HAP-1 (cell line): ENCODE data around the gene LETM1.

Source experiments
- DNase-seq, 2 experiments: peaks; one replicate each; pipeline ENCODE4 v3.0.0-alpha.2; 2016 to 2020; ENCODE audit warnings: low spot score in 2 of 2
- H3K27me3 ChIP-seq: fragments of 250-450 bp; sonication (Bioruptor Pico); 2 replicates; pipeline ENCODE4 v1.5.1; 2020; ENCODE audit warnings: low read depth, mild to moderate bottlenecking, moderate library complexity
- H3K36me3 ChIP-seq: fragments of 250-450 bp; sonication (Bioruptor Pico); replicated peaks from 2 replicates; pipeline ENCODE4 v1.5.1; 2020; ENCODE audit warnings: mild to moderate bottlenecking
- H3K4me1 ChIP-seq: fragments of 250-450 bp; sonication (Bioruptor Pico); 2 replicates; pipeline ENCODE4 v1.5.1; 2020; ENCODE audit warnings: mild to moderate bottlenecking
- H3K4me3 ChIP-seq: fragments of 250-450 bp; sonication (Bioruptor Pico); 2 replicates; pipeline ENCODE4 v1.5.1; 2020; ENCODE audit warnings: mild to moderate bottlenecking, moderate library complexity
- H3K9me3 ChIP-seq: fragments of 250-450 bp; sonication (Bioruptor Pico); 2 replicates; pipeline ENCODE4 v1.5.1; 2020; ENCODE audit warnings: mild to moderate bottlenecking, moderate library complexity
- in situ Hi-C: fragments of 300-500 bp; cut with MboI; formaldehyde crosslinking; loops from 3 replicates; pipeline ENCODE4 v1.14.3; 2020; ENCODE audit warnings: low sequenced_read_pairs, inconsistent platforms, mixed read lengths

The LETM1 gene

DNA sequence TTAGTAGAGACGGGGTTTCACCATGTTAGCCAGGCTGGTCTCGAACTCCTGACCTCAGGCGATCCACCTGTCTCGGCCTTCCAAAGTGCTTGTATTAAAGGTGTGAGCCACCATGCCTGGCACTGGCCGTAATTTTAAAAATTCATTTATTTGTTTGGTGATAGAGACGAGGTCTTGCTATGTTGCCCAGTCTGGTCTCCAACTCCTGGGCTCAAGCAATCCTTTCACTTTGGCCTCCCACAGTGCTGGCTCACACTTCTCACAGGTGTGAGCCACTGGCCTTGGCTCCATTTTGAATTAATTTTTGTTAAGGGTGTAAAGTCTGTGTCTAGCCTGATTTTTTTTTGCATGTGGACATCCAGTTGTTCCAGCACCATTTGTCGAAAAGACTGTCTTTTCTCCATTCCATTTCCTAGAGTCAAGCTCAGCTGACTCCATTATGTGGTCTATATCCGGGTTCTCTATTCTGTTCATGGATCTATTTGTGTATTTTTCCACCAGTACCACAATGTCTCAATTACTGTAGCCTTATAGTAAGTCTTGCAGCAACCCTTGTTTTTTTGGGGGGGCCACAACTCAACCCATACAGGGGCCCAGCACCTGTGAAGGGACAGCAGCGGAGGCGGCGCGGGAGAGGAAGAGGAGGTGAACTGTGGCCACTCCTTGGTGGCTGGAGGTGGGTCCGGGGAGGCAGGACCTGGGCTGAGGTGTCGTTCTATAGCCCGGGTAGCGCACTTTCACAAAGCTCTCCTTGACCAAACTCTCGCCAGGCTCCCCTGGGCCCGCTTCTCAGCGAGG lies 13.8 kb upstream of the LETM1 start:
- in situ Hi-C loops, result no loop called here
- Histone ChIP-seq H3K9me3 (no peaks in the 10 kb centered on the region), H3K36me3 (no peaks in the 10 kb centered on the region; the same call in none of the 2 replicates), H3K4me3 (peak overlapping the region; percentile 40), H3K27me3 (no peaks in the 10 kb centered on the region), H3K4me1 (peaks cover 26% of the 10 kb centered on the region)
- DNase-seq, result no peak

DNA sequence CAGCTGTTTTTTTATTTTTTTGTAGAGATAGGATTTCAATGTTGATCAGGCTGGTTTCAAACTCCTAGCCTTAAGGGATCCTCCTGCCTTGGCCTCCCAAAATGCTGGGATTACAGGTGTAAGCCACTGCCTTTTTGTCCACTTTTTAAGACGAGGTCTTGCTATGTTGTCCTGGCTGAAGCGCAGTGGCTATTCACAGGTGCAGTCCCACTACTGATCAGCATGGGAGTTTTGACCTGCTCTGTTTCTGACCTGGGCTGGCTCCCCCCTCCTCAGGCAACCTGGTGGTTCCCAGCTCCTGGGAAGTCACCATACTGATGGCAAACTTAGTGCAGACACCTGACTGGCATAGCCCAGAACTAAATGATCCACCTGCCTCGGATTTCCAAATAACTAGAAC lies 13.0 kb upstream of the LETM1 start:
- no peak overlapping the region for H3K4me3 ChIP-seq
- no peaks in the 10 kb centered on the region for H3K27me3 ChIP-seq
- in situ Hi-C loops, result no loop called here
- no peaks in the 10 kb centered on the region for H3K9me3 ChIP-seq
- no peak for DNase-seq
- H3K4me1 ChIP-seq, result peaks cover 18% of the 10 kb centered on the region
- no peaks in the 10 kb centered on the region; the same call in none of the 2 replicates for H3K36me3 ChIP-seq

DNA sequence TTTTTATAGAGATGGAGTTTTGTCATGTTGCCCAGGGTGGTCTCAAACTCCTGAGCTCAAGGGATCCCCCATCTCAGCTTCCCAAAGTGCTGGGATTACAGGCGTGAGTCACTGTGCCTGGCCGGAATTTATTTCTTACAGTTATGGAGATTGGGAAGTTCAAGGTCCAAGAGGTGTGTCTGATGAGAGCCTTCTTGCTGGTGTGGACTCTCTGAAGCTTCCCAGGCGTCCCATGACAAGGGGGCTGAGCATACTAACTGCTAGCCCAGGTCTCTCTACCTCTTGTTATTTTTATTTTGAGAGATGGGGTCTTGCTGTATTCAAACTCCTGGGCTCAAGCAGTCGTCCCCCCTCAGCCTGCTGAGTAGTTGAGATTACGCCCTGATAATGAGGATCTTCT lies 12.3 kb upstream of the LETM1 start:
- no peaks in the 10 kb centered on the region for H3K9me3 ChIP-seq
- DNase-seq, result no peak
- in situ Hi-C loops, result no loop called here
- H3K4me1 ChIP-seq, result peaks cover 12% of the 10 kb centered on the region
- no peaks in the 10 kb centered on the region for H3K27me3 ChIP-seq
- no peaks in the 10 kb centered on the region; the same call in 1 of the 2 replicates for H3K36me3 ChIP-seq
- no peak overlapping the region for H3K4me3 ChIP-seq

DNA sequence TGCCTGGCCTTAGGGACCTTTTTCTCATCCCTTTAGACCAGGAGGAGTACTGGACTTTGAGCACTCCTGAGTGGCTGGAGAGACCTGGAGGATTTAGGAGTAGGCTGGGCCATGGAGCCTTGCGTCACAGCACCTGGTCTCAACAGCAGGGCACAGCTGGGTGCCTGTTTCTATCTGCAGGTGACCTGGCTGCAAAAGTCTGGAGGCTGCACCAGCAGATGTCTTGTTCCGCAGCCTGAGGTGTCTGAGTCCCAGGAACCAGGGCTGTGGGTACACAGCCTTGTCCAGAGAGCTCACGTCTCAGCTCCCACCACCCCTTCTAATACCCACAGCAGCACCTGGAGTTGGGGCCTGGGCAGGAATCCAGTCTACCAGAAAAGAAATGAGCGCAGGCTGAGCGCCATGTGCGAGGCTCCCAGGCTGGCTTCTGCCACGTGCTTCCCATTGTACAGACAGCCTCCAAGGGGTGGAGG lies 10.3 kb upstream of the LETM1 start:
- DNase-seq, result no peak
- H3K27me3 ChIP-seq, result no peaks in the 10 kb centered on the region

DNA sequence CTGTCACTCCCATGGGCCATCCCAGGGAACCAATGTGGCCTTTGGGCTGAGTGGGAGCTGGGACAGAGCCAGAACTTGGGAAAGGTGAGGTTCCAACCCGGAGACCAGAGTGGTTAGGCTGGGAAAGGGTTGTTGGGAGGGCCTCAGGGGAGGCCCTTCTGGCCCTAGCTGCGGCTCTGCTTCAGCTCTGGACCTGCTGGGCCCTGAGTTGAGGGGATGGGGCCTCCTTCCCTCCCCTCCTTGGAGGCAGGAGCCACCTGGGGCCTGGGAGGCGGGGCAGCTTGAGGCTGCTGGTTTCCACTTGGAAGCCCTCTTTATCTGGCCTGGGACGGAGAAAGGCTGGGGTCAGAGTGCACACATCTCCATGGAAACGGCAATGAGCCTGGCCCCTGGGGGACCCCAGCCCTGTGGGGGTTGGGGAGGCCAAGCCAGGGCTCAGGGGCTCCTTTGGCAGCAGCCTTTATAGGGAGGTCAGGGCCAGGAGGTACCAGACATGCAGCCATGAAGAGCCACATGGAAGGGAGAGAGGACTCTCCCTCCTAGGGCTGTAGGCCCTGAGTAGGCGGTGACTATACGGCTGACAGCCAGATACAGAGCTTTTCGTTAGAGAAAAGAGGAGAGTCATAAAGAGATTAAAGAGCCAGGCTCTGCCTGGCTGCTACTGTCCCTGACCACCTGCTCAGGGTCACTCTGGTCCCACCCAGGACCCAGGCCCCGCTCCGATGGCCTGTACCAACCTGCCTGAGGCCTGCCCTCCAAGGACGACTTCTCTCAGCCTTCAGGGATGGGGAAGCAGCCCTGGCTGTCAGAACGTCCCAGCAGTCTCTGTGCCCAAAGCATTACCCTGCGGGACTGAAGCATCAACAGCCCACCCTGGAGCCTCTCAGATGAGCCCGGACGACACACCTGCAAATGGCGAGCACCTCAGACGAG lies 8.4 kb upstream of the LETM1 start:
- no peaks in the 10 kb centered on the region for H3K36me3 ChIP-seq
- H3K4me1 ChIP-seq, result no peaks in the 10 kb centered on the region
- H3K27me3 ChIP-seq, result no peaks in the 10 kb centered on the region
- no peaks in the 10 kb centered on the region for H3K9me3 ChIP-seq
- DNase-seq, result no peak
- in situ Hi-C loops, result no loop called here
- H3K4me3 ChIP-seq, result no peak overlapping the region

More for the DNA sequence above, 10.3 kb upstream of the LETM1 start:
- in situ Hi-C loops, result no loop called here
- Histone ChIP-seq H3K9me3 (no peaks in the 10 kb centered on the region), H3K4me1 (peaks cover 4% of the 10 kb centered on the region; the same call in 1 of the 2 replicates), H3K4me3 (no peak overlapping the region), H3K36me3 (no peaks in the 10 kb centered on the region)

DNA sequence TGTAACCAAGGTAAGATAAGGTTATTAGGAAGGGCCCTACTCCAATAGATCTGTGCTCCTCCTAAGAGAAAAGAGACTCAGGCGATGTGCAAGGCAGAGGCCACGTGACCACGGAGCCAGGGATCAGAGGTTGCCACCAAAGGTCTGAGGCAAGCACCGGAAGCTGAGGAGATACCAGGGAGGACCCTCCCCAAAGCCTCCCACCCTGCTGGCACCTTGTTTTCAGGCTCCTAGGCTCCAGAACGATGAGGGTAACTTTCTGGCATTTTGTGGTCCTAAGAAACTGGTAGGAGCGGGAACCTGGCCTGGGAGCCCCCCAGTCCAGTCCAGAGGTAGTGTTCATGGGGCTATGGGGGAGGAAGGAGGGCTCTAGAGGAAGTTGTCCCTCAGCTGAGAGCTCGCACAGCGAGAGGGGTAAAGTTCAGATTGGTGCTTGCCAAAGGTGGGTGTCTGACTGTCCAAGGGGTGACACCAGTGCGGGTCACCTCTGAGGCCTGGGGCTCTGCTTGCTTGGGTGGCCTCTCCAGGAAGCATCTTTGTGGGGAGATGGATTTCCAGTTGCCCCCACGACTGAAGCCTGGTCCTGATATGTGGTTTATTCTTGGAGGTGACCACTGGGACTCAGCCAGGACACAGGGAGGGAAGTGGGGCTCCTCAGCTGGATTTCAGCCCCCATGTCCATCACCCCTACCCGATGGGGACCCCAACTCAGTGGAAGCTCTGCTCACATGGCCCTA lies 7.5 kb upstream of the LETM1 start:
- no peaks in the 10 kb centered on the region for H3K4me1 ChIP-seq
- no peak overlapping the region for H3K4me3 ChIP-seq
- no peak for DNase-seq
- no peaks in the 10 kb centered on the region for H3K36me3 ChIP-seq
- in situ Hi-C loops, result no loop called here
- H3K9me3 ChIP-seq, result no peaks in the 10 kb centered on the region
- no peaks in the 10 kb centered on the region for H3K27me3 ChIP-seq

DNA sequence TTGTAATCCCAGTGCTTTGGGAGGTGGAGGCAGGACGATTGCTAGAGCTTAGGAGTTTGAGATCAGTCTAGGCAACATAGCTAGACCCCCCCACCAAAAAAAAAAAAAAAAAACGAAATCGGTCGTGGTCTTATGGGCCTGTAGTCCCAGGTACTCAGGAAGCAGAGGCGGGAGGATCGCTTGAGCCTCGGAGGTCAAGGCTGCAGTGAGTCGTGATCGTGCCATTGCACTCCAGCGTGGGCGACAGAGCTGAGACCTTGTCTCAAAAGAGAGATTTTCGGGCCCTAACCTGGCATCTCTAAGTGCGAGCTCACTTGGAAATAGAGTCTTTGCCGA lies 7.0 kb upstream of the LETM1 start:
- H3K9me3 ChIP-seq, result no peaks in the 10 kb centered on the region
- no peak overlapping the region for H3K4me3 ChIP-seq
- in situ Hi-C loops, result no loop called here
- H3K27me3 ChIP-seq, result no peaks in the 10 kb centered on the region
- no peak for DNase-seq
- H3K4me1 ChIP-seq, result no peaks in the 10 kb centered on the region
- H3K36me3 ChIP-seq, result no peaks in the 10 kb centered on the region

DNA sequence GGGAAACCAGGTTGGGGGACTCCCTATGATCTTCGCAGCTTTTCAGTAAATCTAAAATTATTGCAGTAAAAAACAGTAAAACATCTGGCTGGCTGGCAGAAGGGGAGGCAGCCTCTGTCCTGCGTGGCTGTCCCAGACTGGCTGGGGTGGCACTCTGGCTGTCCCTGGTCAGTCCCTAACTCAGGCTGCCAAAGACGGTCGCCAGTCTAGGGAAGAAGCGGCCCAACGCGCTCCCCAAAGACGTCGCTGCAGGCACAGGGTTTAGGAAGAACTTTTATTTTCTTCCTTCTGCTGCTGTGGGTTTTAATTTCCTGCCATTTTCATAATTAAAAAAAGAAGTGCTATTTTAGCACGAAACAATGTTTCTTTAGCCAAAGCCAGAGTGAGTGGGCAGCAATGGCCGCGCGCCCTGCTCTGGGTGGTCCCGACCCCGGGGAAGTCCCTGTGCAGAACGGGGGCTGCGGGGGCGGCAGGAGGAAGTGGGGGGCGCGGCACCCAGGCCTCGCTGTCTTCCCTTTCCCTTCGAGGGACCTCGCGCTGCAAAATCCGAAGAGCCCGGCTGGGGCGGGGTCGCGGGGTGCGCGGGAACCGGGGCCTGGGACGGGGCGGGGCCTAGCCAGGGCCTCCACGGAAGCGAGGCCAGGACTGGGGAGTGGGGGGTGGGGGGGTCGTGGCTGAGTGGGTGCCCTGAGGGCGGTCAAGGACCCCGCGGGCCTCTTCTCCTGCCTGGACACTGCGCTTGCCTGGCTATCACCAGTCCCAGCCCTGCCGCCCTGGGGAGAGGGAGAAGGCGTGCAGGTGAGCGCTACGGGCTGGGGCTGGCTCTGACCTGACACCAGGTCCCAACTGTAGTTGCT lies 6.3 kb upstream of the LETM1 start:
- no peaks in the 10 kb centered on the region; the same call in 1 of the 2 replicates for H3K36me3 ChIP-seq
- no peak for DNase-seq
- no peaks in the 10 kb centered on the region for H3K27me3 ChIP-seq
- in situ Hi-C loops, result no loop called here
- no peaks in the 10 kb centered on the region for H3K9me3 ChIP-seq
- H3K4me1 ChIP-seq, result no peaks in the 10 kb centered on the region
- H3K4me3 ChIP-seq, result no peak overlapping the region

DNA sequence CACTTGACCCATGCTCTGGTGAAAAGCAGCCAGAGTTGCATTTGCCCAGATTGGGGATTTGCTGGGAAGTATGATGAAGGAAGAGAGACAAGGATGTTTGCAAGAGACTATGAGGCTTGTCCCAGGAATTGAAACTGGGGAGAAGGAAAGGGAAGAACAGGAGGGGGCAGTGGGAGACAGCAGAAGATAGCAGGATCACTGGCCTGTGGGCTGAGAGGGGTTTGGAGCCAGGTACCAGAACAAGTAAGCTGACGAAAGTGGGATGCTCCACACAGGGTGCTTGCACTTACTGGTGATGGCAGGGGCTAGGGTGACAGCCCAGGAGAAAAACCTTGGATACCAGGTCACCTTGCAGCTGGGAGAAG lies 3.4 kb upstream of the LETM1 start:
- no peak for DNase-seq
- Histone ChIP-seq H3K36me3 (peaks cover 5% of the 10 kb centered on the region; the same call in 1 of the 2 replicates), H3K9me3 (no peaks in the 10 kb centered on the region), H3K4me1 (peaks cover 3% of the 10 kb centered on the region; the same call in 1 of the 2 replicates), H3K27me3 (no peaks in the 10 kb centered on the region), H3K4me3 (no peak overlapping the region)
- in situ Hi-C loops, result no loop called here

DNA sequence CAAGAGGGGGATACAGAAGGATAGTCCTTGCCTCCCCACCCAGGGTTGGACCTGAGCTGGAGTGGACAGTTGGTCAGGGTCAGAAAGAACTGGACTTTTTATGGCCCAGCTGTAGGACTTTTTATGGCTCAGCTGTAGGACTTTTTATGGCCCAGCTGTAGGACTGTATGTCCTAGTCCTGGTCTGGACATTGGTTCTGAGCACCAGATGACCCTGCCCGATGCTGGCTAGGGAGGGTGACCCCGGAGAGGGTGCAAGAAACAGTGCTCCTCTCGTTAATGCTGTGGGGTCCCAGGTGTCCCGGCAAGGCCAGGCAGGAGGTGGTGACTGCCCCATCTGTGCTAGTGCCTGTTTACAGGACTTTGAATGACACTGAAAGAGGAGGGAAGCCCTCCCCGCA lies 2.0 kb upstream of the LETM1 start:
- in situ Hi-C loops, result no loop called here
- H3K36me3 ChIP-seq, result peaks cover 11% of the 10 kb centered on the region
- H3K4me1 ChIP-seq, result peaks cover 3% of the 10 kb centered on the region; the same call in 1 of the 2 replicates
- H3K4me3 ChIP-seq, result no peak overlapping the region
- H3K27me3 ChIP-seq, result no peaks in the 10 kb centered on the region
- H3K9me3 ChIP-seq, result no peaks in the 10 kb centered on the region
- no peak for DNase-seq

DNA sequence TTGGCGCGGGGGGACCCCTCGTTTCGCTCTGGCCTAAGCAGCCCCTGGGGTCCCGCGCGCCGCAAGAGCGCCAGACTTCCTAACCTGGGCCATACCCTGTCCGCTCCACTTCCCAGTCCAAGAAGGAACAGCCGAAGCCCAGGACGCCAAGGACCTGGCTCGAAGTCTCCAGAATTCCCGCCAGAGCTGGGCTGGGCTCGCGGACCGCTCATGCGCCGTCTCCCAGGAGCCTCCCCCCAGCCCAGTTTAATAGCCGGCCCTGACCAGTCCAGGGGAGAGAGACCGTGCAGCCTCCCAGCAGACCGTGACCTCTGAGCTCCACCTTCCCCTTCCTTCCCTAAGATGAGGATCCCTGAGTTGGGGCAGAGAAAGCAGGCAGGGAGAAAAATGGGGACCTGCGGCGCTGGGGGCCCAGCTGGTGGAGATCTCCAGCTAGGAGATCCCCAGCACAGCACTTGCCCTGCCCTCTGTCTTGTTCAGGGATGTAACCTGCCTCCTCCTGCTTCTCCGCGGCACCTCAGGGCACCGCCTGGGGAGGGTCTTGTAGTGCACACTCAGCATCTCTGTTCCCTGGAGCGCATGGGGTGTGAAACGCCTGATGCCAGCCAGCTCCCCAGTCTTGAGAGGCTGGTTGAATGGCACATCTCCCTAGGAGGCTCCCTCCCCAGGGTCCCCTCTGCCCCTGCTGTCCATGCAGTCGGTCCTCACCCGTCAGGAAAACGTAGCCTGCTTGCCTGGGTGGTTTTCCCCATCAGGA lies 1.2 kb upstream of the LETM1 start:
- Histone ChIP-seq H3K4me1 (peaks cover 3% of the 10 kb centered on the region; the same call in 1 of the 2 replicates), H3K27me3 (no peaks in the 10 kb centered on the region), H3K36me3 (peaks cover 11% of the 10 kb centered on the region), H3K4me3 (peak overlapping the region; percentile 76), H3K9me3 (no peaks in the 10 kb centered on the region)
- in situ Hi-C loops, result no loop called here
- peak in 1 of 2 experiments; percentile 39 for DNase-seq

DNA sequence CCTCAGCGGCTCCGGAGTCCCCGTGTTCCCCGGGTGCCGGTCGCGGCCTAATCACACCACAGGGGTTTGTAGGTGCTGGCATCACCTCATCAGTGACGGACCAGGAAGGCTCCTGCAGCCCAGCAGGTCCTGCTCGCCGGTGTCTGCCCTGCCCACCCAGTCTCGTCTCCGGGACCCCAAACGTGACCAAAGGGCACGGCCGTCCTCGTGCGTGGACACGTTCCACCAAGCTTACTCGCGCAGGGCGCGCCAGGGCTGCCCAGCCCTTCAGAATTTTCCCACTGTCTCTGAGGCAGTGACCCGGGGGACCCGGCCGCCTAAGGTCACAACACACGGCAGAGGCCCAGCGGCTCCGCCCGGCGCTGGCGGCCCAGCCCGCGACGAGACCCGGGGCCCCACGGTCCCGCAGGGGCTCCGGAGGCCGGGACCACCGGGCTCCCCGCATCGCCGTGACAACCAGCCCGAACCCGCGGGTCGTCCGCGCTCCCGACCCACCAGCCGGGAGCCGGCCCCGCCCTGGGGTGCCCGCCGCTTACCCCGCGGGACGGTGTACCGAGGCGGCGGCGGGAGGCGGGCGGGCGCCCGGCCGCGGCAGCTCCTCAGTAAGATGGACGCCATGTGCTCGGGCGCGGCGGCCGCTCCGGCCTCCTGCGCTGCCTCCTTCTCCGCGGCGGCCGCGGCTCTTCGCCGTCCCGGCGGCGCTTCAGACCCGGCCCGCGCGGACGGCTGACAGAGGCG lies 454 bp downstream of the LETM1 start:
- Histone ChIP-seq H3K4me1 (peaks cover 3% of the 10 kb centered on the region; the same call in 1 of the 2 replicates), H3K4me3 (peak overlapping the region; percentile 76), H3K9me3 (no peaks in the 10 kb centered on the region), H3K27me3 (no peaks in the 10 kb centered on the region), H3K36me3 (peaks cover 11% of the 10 kb centered on the region)
- in situ Hi-C loops, result no loop called here
- DNase-seq, result no peak
